A549 treated with dexamethasone at 1 μM for 4 hours (cell line): Measurements from ENCODE around the gene CYP4F12. TPM values are rescaled to one million over a fixed set of nuclear protein-coding genes. Genes with fewer than 3 reads are reported as not detected.

ENCODE experiments used
- total RNA-seq: library from RNA; stranded (reverse); fragments of 200-300 nt; extraction: Qiagen RNA extraction; gene quantifications from 5 replicates; pipeline ENCODE4 v1.2.3, GENCODE V29; 2022

CYP4F12 gene, protein sequence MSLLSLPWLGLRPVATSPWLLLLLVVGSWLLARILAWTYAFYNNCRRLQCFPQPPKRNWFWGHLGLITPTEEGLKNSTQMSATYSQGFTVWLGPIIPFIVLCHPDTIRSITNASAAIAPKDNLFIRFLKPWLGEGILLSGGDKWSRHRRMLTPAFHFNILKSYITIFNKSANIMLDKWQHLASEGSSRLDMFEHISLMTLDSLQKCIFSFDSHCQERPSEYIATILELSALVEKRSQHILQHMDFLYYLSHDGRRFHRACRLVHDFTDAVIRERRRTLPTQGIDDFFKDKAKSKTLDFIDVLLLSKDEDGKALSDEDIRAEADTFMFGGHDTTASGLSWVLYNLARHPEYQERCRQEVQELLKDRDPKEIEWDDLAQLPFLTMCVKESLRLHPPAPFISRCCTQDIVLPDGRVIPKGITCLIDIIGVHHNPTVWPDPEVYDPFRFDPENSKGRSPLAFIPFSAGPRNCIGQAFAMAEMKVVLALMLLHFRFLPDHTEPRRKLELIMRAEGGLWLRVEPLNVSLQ
- total RNA-seq, result 1.6 to 2.8 TPM (median 2.1 TPM) in 5 replicates

DNA sequence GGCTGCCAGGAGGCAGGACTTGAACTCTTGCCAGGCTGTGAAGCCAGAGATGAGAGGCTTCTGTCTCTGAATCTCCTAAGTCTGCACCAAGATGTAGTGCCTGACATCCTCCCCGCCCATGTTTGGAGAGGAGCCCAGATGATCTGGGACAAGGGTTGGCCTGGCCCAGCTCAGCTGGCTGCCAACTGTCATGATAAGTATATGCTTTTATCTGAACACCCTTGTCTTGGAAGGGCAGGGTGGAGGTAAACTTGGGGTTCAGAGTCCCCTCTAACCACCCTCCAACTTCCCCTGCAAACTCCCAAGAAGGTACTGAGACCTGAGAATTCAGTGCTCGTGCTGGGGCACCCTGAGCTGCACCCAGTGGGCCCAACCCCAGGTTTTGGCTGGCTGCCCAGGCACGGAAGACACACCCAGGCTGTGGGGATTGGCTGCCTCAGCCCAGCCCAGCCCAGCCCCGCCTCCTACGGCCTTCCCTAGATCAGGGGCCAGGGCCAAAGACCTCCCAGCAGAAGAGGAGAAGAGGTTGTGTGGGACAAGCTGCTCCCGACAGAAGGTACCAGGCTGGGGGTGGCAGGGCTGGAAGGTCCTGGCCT is at the start of gene CYP4F12:
CYP4F12 (plus strand) TSS at position 508 of the 596 bp plus-strand sequence. CDS start 443 bp downstream, outside the sequence.

DNA sequence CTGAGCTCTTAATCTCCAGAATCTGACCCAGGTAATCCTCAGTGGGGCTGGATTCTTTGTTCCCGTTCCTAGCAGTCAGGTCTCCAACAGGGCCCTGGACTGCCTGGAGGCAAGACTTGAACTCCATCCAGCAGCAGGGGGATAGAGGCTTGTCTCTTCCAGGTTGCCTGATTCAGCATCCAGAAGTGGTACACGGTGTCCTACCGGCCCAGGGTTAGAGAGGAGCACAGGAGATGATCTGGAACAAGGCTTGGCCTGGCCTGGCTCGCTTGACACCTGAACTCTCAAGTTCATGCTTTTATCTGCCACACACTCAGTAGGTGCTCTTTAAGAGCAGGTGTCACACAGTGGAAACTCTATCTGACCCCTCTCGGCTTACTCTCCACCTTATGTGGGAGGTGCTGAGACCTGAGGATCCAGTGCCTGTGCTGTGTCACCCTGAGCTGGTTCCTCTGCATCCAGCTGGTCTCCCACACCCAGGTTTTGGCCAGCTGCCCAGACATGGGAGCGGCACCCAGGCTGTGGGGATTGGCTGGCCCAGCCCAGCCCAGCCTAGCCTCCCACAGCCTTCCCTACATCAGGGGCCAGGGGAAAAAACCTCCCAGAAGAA is 32.5 kb upstream of the CYP4F12 start, which contains the start of gene CYP4F3:
CYP4F3 (plus strand) TSS at position 604 of the 610 bp plus-strand sequence. CDS start 519 bp downstream, outside the sequence.

DNA sequence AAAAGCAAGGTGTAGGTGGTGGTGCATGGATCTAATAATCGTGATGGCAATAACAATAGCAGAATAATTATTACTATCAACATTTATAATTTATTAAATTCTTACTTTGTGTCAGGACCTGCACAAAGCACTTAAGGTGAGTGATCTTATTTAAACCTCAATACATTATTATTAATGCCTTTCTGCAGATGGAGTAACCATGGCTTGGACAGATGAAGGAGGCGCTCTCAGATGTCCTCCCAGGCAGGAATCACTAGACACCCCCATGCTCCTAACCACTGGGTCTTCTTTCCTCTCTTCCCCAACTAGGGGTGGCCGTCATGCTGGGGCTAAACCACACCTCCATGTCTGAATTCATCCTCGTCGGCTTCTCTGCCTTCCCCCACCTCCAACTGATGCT is 54.8 kb downstream of the CYP4F12 start, which contains the start of gene OR10H2:
OR10H2 (plus strand) TSS at position 301 of the 400 bp plus-strand sequence; CDS start at position 321, 20 bp downstream.

DNA sequence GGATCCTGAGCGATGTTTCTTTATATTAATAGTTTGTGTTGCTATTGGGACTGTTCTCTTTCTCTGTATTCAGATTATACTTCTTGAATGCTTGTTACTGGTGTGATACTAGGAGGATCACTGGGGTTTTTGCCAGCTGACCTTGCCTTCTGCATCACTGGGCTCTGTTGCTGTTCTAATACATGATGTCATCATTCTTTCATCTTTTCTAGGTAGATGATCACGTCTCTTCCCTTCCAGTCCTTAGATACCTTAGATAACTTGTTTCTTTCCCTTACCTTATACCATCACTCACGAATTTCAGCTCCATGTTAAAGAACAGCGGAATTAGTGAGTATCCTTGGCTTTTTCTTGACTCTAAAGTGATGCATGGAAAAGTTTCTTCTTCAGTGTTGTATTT is 64.8 kb downstream of the CYP4F12 start, which contains the start of gene OR10H3:
OR10H3 (plus strand) TSS at position 264 of the 400 bp plus-strand sequence. CDS start 3,408 bp downstream, outside the sequence.

Other genes starting within 250 kb of the CYP4F12 start
- gene WIZ, start 223.1 kb upstream of the CYP4F12 start, total RNA-seq, result 12.9 to 25.5 TPM (median 24.2 TPM) in 5 replicates
- not detected in 5 replicates for gene RASAL3, start 208.5 kb upstream of the CYP4F12 start, total RNA-seq
- not detected in 5 replicates for gene PGLYRP2, start 193.6 kb upstream of the CYP4F12 start, total RNA-seq
- gene CYP4F22, start 164.6 kb upstream of the CYP4F12 start, total RNA-seq, result 0.13 to 0.44 TPM (median 0.27 TPM) in 5 replicates
- not detected in 5 replicates for gene CYP4F8, start 57.9 kb upstream of the CYP4F12 start, total RNA-seq
- gene CYP4F3, start 32.2 kb upstream of the CYP4F12 start, total RNA-seq, result 2.3 to 4.7 TPM (median 3.9 TPM) in 5 replicates
- not detected in 5 replicates for gene OR10H2, start 54.9 kb downstream of the CYP4F12 start, total RNA-seq
- not detected in 5 replicates for gene OR10H3, start 64.9 kb downstream of the CYP4F12 start, total RNA-seq
- not detected in 5 replicates for gene OR10H5, start 114.6 kb downstream of the CYP4F12 start, total RNA-seq
- gene OR10H1, start 142.6 kb downstream of the CYP4F12 start, total RNA-seq, result not detected in 5 replicates
- 0.04 to 0.24 TPM (median 0.08 TPM) in 4 of 5 replicates, not detected in the other for gene CYP4F2, start 225.0 kb downstream of the CYP4F12 start, total RNA-seq